CD4-positive, alpha-beta T cell (primary cell): ENCODE results near the gene CSAD. TPM values are rescaled to one million over a fixed set of nuclear protein-coding genes. Genes with fewer than 3 reads are reported as not detected.
A peak's percentile ranks its signal among the peaks of the same experiment; 100 is the strongest.

ENCODE experiments used
- ATAC-seq: fragments of 200-7000 bp; cut with Tn5 transposase; one replicate; pipeline ENCODE4 v1.10.0; 2022; ENCODE audit warnings: mild to moderate bottlenecking; ENCODE audit not compliant: poor library complexity
- CTCF ChIA-PET: fragments of 350-600 bp; sonication (Branson Sonifier 250); formaldehyde crosslinking; loops from one replicate; lab custom pipeline; 2021; ENCODE audit warnings: antibody characterized with exemption, inconsistent platforms; lab: Charles Lee
- POLR2A ChIA-PET: fragments of 350-600 bp; sonication (Branson Sonifier 250); formaldehyde crosslinking; loops from one replicate; lab custom pipeline; 2021; ENCODE audit warnings: antibody characterized with exemption, inconsistent platforms; lab: Charles Lee
- DNase-seq, 14 experiments: peaks; one replicate each; pipeline ENCODE4 v3.0.0-alpha.2; 2013 to 2020; ENCODE audit warnings: mixed read lengths in 2 of 14
- H3K27ac ChIP-seq, 2 donors: one replicate each; pipeline versions ENCODE4 v1.5.1 to v1.7.0; 2013; ENCODE audit warnings: low read length in 2 of 2, low read depth in 1 of 2, mild to moderate bottlenecking in 1 of 2
- H3K27me3 ChIP-seq, 2 experiments: 1 replicate in 1 of 2; 2 replicates in 1 of 2; pipeline versions ENCODE4 v1.6.1 to v1.7.0; 2013; ENCODE audit warnings: low read length in 2 of 2, control low read depth in 1 of 2, mild to moderate bottlenecking in 1 of 2, moderate library complexity in 1 of 2; ENCODE audit not compliant: insufficient read depth in 2 of 2, control insufficient read depth in 1 of 2
- H3K36me3 ChIP-seq: one replicate; pipeline ENCODE4 v1.6.1; 2013; ENCODE audit warnings: low read length, control low read depth; ENCODE audit not compliant: insufficient read depth
- H3K4me1 ChIP-seq: one replicate; pipeline ENCODE4 v1.6.1; 2013; ENCODE audit warnings: low read length, control low read depth; ENCODE audit not compliant: insufficient read depth
- H3K4me3 ChIP-seq: one replicate; pipeline ENCODE4 v1.5.1; 2013; ENCODE audit warnings: mild to moderate bottlenecking, low read length, moderate library complexity
- H3K9me3 ChIP-seq, 2 experiments: 1 replicate in 1 of 2; 2 replicates in 1 of 2; pipeline versions ENCODE4 v1.6.1 to v1.7.0; 2013; ENCODE audit warnings: low read length in 2 of 2, mild to moderate bottlenecking in 2 of 2, control low read depth in 1 of 2, moderate library complexity in 1 of 2; ENCODE audit not compliant: control insufficient read depth in 1 of 2, insufficient read depth in 1 of 2
- H3K27ac Mint-ChIP-seq: one replicate; pipeline ENCODE4 v1.8.0; 2020; ENCODE audit warnings: mixed read lengths
- H3K27me3 Mint-ChIP-seq: one replicate; pipeline ENCODE4 v1.8.0; 2021; ENCODE audit warnings: mixed read lengths
- H3K36me3 Mint-ChIP-seq: one replicate; pipeline ENCODE4 v1.8.0; 2021; ENCODE audit warnings: low read depth, mixed read lengths
- H3K4me1 Mint-ChIP-seq: one replicate; pipeline ENCODE4 v1.8.0; 2021; ENCODE audit warnings: low read depth, mixed read lengths
- H3K4me3 Mint-ChIP-seq: one replicate; pipeline ENCODE4 v1.8.0; 2020; ENCODE audit warnings: mild to moderate bottlenecking, mixed read lengths
- H3K9me3 Mint-ChIP-seq: one replicate; pipeline ENCODE4 v1.8.0; 2020; ENCODE audit warnings: mixed read lengths
- CTCF ChIP-seq: fragments of 200-600 bp; IDR thresholded peaks from one replicate; pipeline ENCODE4 v1.8.0; 2022; ENCODE audit warnings: antibody characterized with exemption, mild to moderate bottlenecking
- intact Hi-C, 2 experiments: fragments of 100-400 bp; cut with DNase I in 1 of 2; cut with micrococcal nuclease in 1 of 2; formaldehyde crosslinking; loops; one replicate each; pipeline versions ENCODE4 v1.15.1 to v1.9.0; 2023 to 2025; cut with DNase I, micrococcal nuclease
- total RNA-seq, 174 experiments: library from RNA in 2 of 174; stranded (reverse) in 2 of 174; gene quantifications; one replicate each; pipeline ENCODE4 v1.2.3 and lab custom pipeline; 2021 to 2026

Gene CSAD
- total RNA-seq, 2 experiments from 2014 or later, result 56.7 to 57.3 TPM

- intact Hi-C loops, result loop anchor here in 1 of 2 experiments (5.0 kb wide), 2 partner anchors 42 to 43 kb away; partner anchors contain the start of genes CSAD, ESPL1 and ZNF740
- ATAC-seq (no peak), DNase-seq (peak in 1 of 14 experiments; percentile 27)
- H3K36me3 Mint-ChIP-seq, result peaks cover 11% of the 10 kb centered on the region
- no peaks in the 10 kb centered on the region for H3K9me3 Mint-ChIP-seq
- Histone ChIP-seq H3K4me1 (peaks cover 77% of the 10 kb centered on the region), H3K9me3 (no peaks in the 10 kb centered on the region), H3K27ac (peak overlapping the region; percentile 39 to 68), H3K36me3 (peaks cover 11% of the 10 kb centered on the region), H3K4me3 (peak overlapping the region; percentile 4), H3K27me3 (no peaks in the 10 kb centered on the region)
- ChIA-PET POLR2A (interaction anchor here (0.7 to 1.7 kb wide), 5 partner anchors 9 to 45 kb away, joined by 3 to 6 read pairs (median 5); partner anchors contain the start of genes CSAD and ZNF740), CTCF (interaction anchor here (1.3 kb wide), 1 partner anchor 11 kb away, joined by 4 read pairs; no protein-coding TSS in a partner anchor)
- H3K4me1 Mint-ChIP-seq, result peaks cover 82% of the 10 kb centered on the region
- no peaks in the 10 kb centered on the region for H3K27me3 Mint-ChIP-seq
- peak overlapping the region; percentile 77 for H3K4me3 Mint-ChIP-seq
- TF ChIP-seq CTCF, result no peak
- peak overlapping the region; percentile 82 for H3K27ac Mint-ChIP-seq
Measured at GRCh38 chr12:53224061-53224896, 43.6 kb upstream of the CSAD start.

DNA sequence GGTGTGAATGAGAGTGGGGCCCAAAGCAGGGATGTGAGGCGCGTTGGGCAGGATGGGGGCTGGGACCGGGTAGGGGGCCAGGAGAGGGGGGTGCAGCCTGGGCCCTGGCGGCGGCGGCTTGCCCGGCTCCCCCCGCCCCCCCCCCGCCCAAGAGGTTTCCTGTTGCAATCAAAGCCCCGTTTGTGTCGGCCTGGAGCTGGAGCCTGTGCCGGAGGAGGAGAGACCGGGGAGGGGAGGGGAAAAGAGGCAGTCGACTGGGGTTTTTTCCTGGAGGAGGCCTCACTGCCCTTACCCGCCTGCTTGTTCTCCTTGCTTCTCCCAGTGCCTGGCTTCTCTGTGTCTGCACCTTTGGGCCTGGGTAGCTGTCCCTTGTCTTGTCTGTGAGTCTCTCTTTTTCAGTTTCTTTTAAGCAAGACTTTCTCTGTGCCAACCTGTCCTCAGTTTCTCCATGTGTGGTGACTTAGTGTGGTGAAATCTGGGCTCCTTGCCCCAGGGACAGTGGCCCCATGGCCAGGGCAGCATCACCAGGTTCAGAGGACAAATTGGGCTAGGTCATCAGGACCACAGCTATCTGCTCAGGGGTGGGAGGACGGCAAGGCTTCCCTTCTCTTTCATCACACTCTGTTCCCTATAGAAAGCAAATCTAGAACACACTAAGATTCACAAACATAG is 42.8 kb upstream of the CSAD start:
- ChIA-PET CTCF (no interaction called here), POLR2A (interaction anchor here (0.7 to 1.7 kb wide), 6 partner anchors 9 to 72 kb away, joined by 3 to 6 read pairs (median 5); partner anchors contain the start of genes CSAD, PFDN5 and ZNF740)
- intact Hi-C loops, result loop anchor here in 1 of 2 experiments (5.0 kb wide), 2 partner anchors 41 to 44 kb away; partner anchors contain the start of genes CSAD, ESPL1 and ZNF740
- ATAC-seq (no peak), DNase-seq (peak in 10 of 14 experiments; percentile 25 to 76 (median 42))
- H3K4me1 Mint-ChIP-seq, result peaks cover 82% of the 10 kb centered on the region
- H3K27ac ChIP-seq, result peak overlapping the region; percentile 64 to 68
- peaks cover 16% of the 10 kb centered on the region for H3K36me3 Mint-ChIP-seq
- peaks cover 75% of the 10 kb centered on the region for H3K4me1 ChIP-seq
- peak overlapping the region; percentile 78 for H3K4me3 Mint-ChIP-seq
- H3K4me3 ChIP-seq, result peak overlapping the region; percentile 4
- H3K9me3 Mint-ChIP-seq, result no peaks in the 10 kb centered on the region
- no peaks in the 10 kb centered on the region for H3K27me3 Mint-ChIP-seq
- no peaks in the 10 kb centered on the region for H3K9me3 ChIP-seq
- TF ChIP-seq CTCF, result no peak
- peak overlapping the region; percentile 82 for H3K27ac Mint-ChIP-seq
- H3K36me3 ChIP-seq, result peaks cover 11% of the 10 kb centered on the region
- no peaks in the 10 kb centered on the region for H3K27me3 ChIP-seq

DNA sequence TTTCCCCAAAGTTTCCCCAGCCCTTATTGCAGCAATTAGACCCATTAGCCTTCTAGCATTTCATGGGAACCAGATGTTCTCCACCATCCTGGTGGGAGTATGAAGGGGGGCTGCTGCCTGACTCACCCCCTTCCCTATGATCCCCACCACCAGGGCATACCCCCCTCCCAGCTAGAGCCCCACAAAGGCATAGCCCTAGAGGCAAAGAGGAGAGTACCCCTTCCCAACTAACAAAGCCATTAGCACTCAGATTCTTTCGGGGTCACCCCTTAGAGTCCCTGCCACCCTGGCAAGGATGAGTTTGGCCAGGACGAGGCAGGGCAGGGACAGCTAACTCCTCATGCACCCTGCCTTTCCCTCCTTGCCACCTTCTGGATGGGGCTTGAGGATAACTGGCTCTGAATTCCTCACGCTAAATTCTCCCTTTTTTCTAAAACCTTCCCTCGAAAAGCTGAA is 42.1 kb upstream of the CSAD start:
- H3K27ac ChIP-seq, result peak overlapping the region; percentile 64 to 68
- intact Hi-C loops, result loop anchor here in 1 of 2 experiments (1.0 to 5.0 kb wide), 3 partner anchors 9 to 44 kb away; partner anchors contain the start of genes CSAD, ESPL1, RARG and ZNF740
- ChIA-PET CTCF (no interaction called here), POLR2A (interaction anchor here (0.7 to 1.7 kb wide), 7 partner anchors 9 to 72 kb away, joined by 3 to 6 read pairs (median 5); partner anchors contain the start of genes CSAD, PFDN5 and ZNF740)
- H3K36me3 ChIP-seq, result peaks cover 11% of the 10 kb centered on the region
- no peak for ATAC-seq
- H3K27me3 Mint-ChIP-seq, result no peaks in the 10 kb centered on the region
- TF ChIP-seq CTCF, result no peak
- peaks cover 78% of the 10 kb centered on the region for H3K4me1 ChIP-seq
- H3K36me3 Mint-ChIP-seq, result peaks cover 20% of the 10 kb centered on the region
- H3K4me1 Mint-ChIP-seq, result peaks cover 82% of the 10 kb centered on the region
- no peaks in the 10 kb centered on the region for H3K9me3 Mint-ChIP-seq
- H3K27me3 ChIP-seq, result no peaks in the 10 kb centered on the region
- H3K4me3 Mint-ChIP-seq, result peak overlapping the region; percentile 78
- no peaks in the 10 kb centered on the region for H3K9me3 ChIP-seq
- H3K4me3 ChIP-seq, result no peak overlapping the region
- H3K27ac Mint-ChIP-seq, result peak overlapping the region; percentile 82
- DNase-seq, result no peak
